Progenitor cell of endocrine pancreas (in vitro differentiated cells): Measurements from ENCODE around the gene CSN3. TPM values are rescaled to one million over a fixed set of nuclear protein-coding genes. Genes with fewer than 3 reads are reported as not detected.

Source experiments
- DNase-seq: peaks from one replicate; pipeline ENCODE4 v3.0.0; 2021; ENCODE audit warnings: low spot score; ENCODE audit not compliant: unreplicated experiment
- H3K27ac Mint-ChIP-seq: 2 replicates; pipeline ENCODE4 v1.8.0; 2021; ENCODE audit warnings: mild to moderate bottlenecking, moderate library complexity, mixed read lengths
- H3K27me3 Mint-ChIP-seq: 2 replicates; pipeline ENCODE4 v1.8.0; 2021; ENCODE audit warnings: mixed read lengths
- H3K36me3 Mint-ChIP-seq: 2 replicates; pipeline ENCODE4 v1.8.0; 2022; ENCODE audit warnings: mixed read lengths; ENCODE audit not compliant: insufficient read depth
- H3K4me1 Mint-ChIP-seq: 2 replicates; pipeline ENCODE4 v1.8.0; 2021; ENCODE audit warnings: low read depth, mixed read lengths
- H3K4me3 Mint-ChIP-seq: 2 replicates; pipeline ENCODE4 v1.8.0; 2021; ENCODE audit warnings: low read depth, mild to moderate bottlenecking, moderate library complexity, mixed read lengths
- H3K9me3 Mint-ChIP-seq: 2 replicates; pipeline ENCODE4 v1.8.0; 2021; ENCODE audit warnings: low read depth, mixed read lengths
- total RNA-seq: library from RNA; stranded (reverse); gene quantifications from 2 replicates; pipeline ENCODE4 v1.2.1, GENCODE V29; 2021
- TF ChIP-seq, protein P1 (sequence below): fragments of 200-600 bp; sonication (generic); IDR thresholded peaks from one replicate; pipeline ENCODE4 v1.5.0; 2021; ENCODE audit warnings: antibody characterized with exemption, mild to moderate bottlenecking; ENCODE audit not compliant: unreplicated experiment

CSN3 gene
- total RNA-seq, 1 donor from 2014 or later = not detected

DNA sequence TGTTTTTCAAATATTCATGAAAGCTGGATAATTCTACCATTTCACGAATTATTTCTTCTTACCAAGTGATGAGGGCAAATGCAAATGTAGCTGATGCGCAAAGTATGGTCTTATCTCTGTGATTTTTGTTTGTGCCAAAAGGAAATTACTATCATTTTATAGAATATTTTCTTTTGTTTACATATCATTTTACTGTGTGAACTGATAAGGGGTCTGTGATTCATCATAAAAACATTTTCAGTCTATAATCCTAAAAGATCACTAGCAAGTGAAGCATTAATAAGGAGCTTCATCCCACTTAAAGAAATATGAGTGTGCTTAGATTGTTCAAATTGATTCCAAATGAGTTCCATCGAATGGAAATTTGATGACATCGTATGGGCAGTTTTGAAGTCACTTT, 694 bp downstream of the CSN3 start:
- H3K27ac Mint-ChIP-seq = no peak overlapping the region
- H3K27me3 Mint-ChIP-seq = no peaks in the 10 kb centered on the region
- TF ChIP-seq, protein P1, sequence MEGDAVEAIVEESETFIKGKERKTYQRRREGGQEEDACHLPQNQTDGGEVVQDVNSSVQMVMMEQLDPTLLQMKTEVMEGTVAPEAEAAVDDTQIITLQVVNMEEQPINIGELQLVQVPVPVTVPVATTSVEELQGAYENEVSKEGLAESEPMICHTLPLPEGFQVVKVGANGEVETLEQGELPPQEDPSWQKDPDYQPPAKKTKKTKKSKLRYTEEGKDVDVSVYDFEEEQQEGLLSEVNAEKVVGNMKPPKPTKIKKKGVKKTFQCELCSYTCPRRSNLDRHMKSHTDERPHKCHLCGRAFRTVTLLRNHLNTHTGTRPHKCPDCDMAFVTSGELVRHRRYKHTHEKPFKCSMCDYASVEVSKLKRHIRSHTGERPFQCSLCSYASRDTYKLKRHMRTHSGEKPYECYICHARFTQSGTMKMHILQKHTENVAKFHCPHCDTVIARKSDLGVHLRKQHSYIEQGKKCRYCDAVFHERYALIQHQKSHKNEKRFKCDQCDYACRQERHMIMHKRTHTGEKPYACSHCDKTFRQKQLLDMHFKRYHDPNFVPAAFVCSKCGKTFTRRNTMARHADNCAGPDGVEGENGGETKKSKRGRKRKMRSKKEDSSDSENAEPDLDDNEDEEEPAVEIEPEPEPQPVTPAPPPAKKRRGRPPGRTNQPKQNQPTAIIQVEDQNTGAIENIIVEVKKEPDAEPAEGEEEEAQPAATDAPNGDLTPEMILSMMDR = no peak
- no peak overlapping the region for H3K4me3 Mint-ChIP-seq
- no peaks in the 10 kb centered on the region for H3K9me3 Mint-ChIP-seq
- DNase-seq = no peak
- H3K36me3 Mint-ChIP-seq = no peaks in the 10 kb centered on the region
- peaks cover 20% of the 10 kb centered on the region for H3K4me1 Mint-ChIP-seq

DNA sequence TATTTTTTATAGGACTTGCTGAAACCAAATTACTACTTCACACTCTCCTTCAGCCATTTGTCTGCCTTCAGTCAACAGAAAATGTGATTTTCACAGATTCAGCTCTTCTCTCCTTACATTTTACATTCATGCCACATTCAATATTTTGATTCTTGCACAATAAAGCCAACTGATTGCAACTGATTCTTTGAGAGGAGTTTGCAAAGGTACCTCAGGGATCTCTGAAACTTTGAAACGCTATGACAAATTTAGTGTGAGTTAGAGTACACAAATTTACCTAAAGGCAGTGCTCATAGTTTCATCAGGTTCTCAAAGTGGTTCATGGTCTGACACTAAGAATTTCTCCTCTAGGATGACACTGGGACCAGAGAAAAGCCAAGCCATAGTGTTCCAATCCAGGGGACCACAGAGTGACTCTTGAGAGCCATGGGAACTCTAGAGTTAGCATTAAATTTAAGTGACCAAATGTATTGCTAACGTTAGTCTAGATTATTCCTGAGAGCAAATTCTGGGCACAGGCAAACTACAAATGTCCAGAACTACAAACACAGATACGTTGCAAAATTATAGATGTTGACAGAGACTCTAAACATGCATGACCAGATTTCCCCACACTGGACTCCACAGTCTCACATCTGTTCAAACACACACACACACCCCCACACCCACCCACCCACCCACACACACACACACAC, 9.0 kb downstream of the CSN3 start:
- peaks cover 3% of the 10 kb centered on the region for H3K4me1 Mint-ChIP-seq
- TF ChIP-seq, protein P1 = no peak
- no peaks in the 10 kb centered on the region for H3K36me3 Mint-ChIP-seq
- H3K4me3 Mint-ChIP-seq = no peak overlapping the region
- no peak for DNase-seq
- no peak overlapping the region for H3K27ac Mint-ChIP-seq
- H3K27me3 Mint-ChIP-seq = no peaks in the 10 kb centered on the region
- H3K9me3 Mint-ChIP-seq = no peaks in the 10 kb centered on the region

DNA sequence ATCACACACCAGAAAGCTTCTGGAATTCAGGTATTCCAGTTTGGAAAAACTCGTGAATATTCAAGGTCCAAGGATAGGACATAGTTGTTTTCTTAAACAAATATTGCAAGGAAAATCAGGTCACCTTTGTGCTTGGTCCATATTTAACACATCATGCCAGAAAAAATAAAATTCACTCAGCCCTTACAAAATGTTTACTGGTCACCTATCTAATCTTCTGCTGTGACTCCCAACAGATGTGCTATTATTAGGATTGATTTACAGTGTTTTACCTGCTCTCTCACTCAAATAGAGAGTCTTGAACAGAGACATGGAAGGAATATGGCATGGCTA, 9.5 kb downstream of the CSN3 start:
- no peaks in the 10 kb centered on the region for H3K9me3 Mint-ChIP-seq
- TF ChIP-seq, protein P1 = no peak
- peaks cover 3% of the 10 kb centered on the region for H3K4me1 Mint-ChIP-seq
- H3K27ac Mint-ChIP-seq = no peak overlapping the region
- H3K36me3 Mint-ChIP-seq = no peaks in the 10 kb centered on the region
- no peak for DNase-seq
- H3K4me3 Mint-ChIP-seq = no peak overlapping the region
- H3K27me3 Mint-ChIP-seq = no peaks in the 10 kb centered on the region

DNA sequence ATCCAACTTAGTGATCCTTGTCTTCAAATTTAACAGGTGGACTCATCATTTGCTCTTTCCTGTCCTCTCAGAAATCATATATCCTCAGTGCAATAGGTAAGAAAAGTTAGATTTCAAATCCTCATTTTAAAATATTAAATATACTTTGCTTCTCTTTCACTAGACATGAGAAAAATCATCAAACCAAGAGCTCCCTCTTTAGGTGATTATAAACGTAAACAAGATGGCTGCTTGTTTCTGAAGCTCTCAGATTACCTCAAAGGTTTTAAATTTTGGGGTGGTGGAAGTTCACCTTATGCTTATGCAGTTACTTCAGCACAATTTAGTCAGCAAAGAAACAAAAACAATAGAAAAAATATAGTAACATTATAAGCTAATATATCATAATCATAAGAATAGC, 27.3 kb downstream of the CSN3 start:
- H3K4me1 Mint-ChIP-seq = no peaks in the 10 kb centered on the region
- TF ChIP-seq, protein P1 = peak; percentile 44
- no peak for DNase-seq
- no peaks in the 10 kb centered on the region for H3K9me3 Mint-ChIP-seq
- H3K36me3 Mint-ChIP-seq = no peaks in the 10 kb centered on the region
- no peaks in the 10 kb centered on the region for H3K27me3 Mint-ChIP-seq
- no peak overlapping the region for H3K27ac Mint-ChIP-seq
- no peak overlapping the region for H3K4me3 Mint-ChIP-seq

DNA sequence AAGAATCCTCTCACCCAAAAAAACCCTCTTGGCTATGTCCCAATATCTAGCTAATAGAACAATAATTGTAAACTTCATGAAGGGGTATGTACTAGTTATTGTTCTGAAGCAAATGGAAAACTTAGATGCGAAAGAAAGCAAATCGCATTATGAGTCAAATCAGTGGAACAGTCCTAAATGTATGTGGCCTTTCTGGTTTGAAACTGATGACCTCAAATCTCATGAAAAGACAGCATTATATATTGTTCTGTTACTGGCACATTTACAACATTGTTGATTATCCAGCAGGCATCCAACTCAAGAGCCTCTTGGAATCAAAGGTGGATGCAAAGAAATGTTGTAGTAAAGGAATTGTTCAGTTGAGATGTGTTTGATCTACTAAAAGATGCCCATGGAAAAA, 34.7 kb downstream of the CSN3 start:
- H3K27ac Mint-ChIP-seq = no peak overlapping the region
- no peaks in the 10 kb centered on the region for H3K36me3 Mint-ChIP-seq
- H3K4me1 Mint-ChIP-seq = no peaks in the 10 kb centered on the region
- no peaks in the 10 kb centered on the region for H3K9me3 Mint-ChIP-seq
- TF ChIP-seq, protein P1 = no peak
- no peak for DNase-seq
- H3K27me3 Mint-ChIP-seq = no peaks in the 10 kb centered on the region
- no peak overlapping the region for H3K4me3 Mint-ChIP-seq
